RWPE1 (cell line): ENCODE measurements around the gene KIF4A.

Experiments used
- CTCF ChIA-PET: fragments of 350-600 bp; sonication (Branson Sonifier 250); formaldehyde crosslinking; extraction: SDS; loops from one replicate; lab custom pipeline; 2021; lab: Yijun Ruan, JAX
- POLR2A ChIA-PET: fragments of 400-600 bp; formaldehyde crosslinking; extraction: SDS; loops from one replicate; lab custom pipeline; 2020; ENCODE audit warnings: antibody characterized with exemption; ENCODE audit not compliant: low non-redundant PET; lab: Yijun Ruan, JAX
- DNase-seq: peaks from one replicate; pipeline ENCODE4 v3.0.0; 2012; ENCODE audit warnings: low spot score
- H3K27ac ChIP-seq: fragments of 450-650 bp; 2 replicates; pipeline ENCODE4 v1.5.1; 2017
- CTCF ChIP-seq: fragments of 450-650 bp; conservative IDR thresholded peaks from 2 replicates; pipeline ENCODE4 v1.5.1; 2017; ENCODE audit warnings: low read depth, mild to moderate bottlenecking

Gene KIF4A

GRCh38 chrX:70434352-70434866, 144.5 kb downstream of the KIF4A start:
- TF ChIP-seq CTCF = no peak
- POLR2A ChIA-PET = no interaction called here
- peak overlapping the region; percentile 73 for H3K27ac ChIP-seq
- DNase-seq = peak; percentile 90
- CTCF ChIA-PET = interaction anchor here (0.6 to 1.3 kb wide), 5 partner anchors 18 to 224 kb away, joined by 3 to 6 read pairs (median 3); no protein-coding TSS in a partner anchor

- ChIA-PET CTCF (interaction anchor here (0.6 to 1.3 kb wide), 5 partner anchors 17 to 353 kb away, joined by 3 to 6 read pairs (median 5); no protein-coding TSS in a partner anchor), POLR2A (no interaction called here)
- TF ChIP-seq CTCF = no peak
- peak overlapping the region; percentile 73 for H3K27ac ChIP-seq
- no peak for DNase-seq
These were observed 145.1 kb downstream of the KIF4A start for GRCh38 chrX:70434914-70435586.

GRCh38 chrX:70436343-70436742, 146.4 kb downstream of the KIF4A start:
- CTCF ChIA-PET = no interaction called here
- no peak for DNase-seq
- H3K27ac ChIP-seq = no peak overlapping the region
- TF ChIP-seq CTCF = no peak
- POLR2A ChIA-PET = no interaction called here

- DNase-seq = no peak
- no peak overlapping the region for H3K27ac ChIP-seq
- ChIA-PET POLR2A (no interaction called here), CTCF (interaction anchor here (0.6 kb wide), 1 partner anchor 14 kb away, joined by 3 read pairs; no protein-coding TSS in a partner anchor)
- TF ChIP-seq CTCF = no peak
These were observed 147.1 kb downstream of the KIF4A start for GRCh38 chrX:70437011-70437410.

GRCh38 chrX:70437921-70438665, 148.2 kb downstream of the KIF4A start:
- TF ChIP-seq CTCF = no peak
- ChIA-PET POLR2A (no interaction called here), CTCF (no interaction called here)
- DNase-seq = no peak
- H3K27ac ChIP-seq = peak overlapping the region; percentile 17; the same call in 1 of the 2 replicates

GRCh38 chrX:70439016-70439415, 149.1 kb downstream of the KIF4A start:
- ChIA-PET CTCF (no interaction called here), POLR2A (no interaction called here)
- TF ChIP-seq CTCF = no peak
- no peak overlapping the region for H3K27ac ChIP-seq
- no peak for DNase-seq
